ENCODE data around the gene RSKR. TPM values are rescaled to one million over a fixed set of nuclear protein-coding genes. Genes with fewer than 3 reads are reported as not detected.

The RSKR gene
- polyA plus RNA-seq, 2 of the 4 experiments (the other 2 are of a cell fraction) = 5.8 to 18.7 TPM

- TF ChIP-seq REST (IDR thresholded peaks at IDR 0.05) (no peak), BCL3 (IDR thresholded peaks at IDR 0.05) (no peak), RAD21 (conservative IDR thresholded peaks at IDR 0.05 in 1 of 2, IDR thresholded peaks at IDR 0.05 in 1 of 2) (no peak), E2F6 (IDR thresholded peaks at IDR 0.05; ENCODE audit: borderline replicate concordance, low read depth) (no peak), JUN (IDR thresholded peaks at IDR 0.05) (no peak)
- Histone ChIP-seq H3K4me3 (no peak overlapping the region), H3K9me3 (no peaks in the 10 kb centered on the region), H3K27ac (no peak overlapping the region), H3K4me2 (no peak overlapping the region), H3K4me1 (no peaks in the 10 kb centered on the region)
- no peak for FAIRE-seq
- DNase-seq (ENCODE audit: low read depth in 1 of 2, low spot score in 1 of 2) = no peak
- ChIA-PET POLR2A (interaction anchor here (0.5 to 1.7 kb wide), 2 partner anchors 8 to 560 kb away, joined by 3 to 5 read pairs; partner anchors contain the start of gene MYO18A), CTCF (interaction anchor here (0.6 to 3.7 kb wide), 7 partner anchors 11 to 94 kb away, joined by 3 to 13 read pairs (median 3); no protein-coding TSS in a partner anchor)
- no peak for ATAC-seq
- 84% methylated on average over 2 of the region's 2 CpGs for WGBS (ENCODE audit: missing lambda C conversion rate)
Measured at GRCh38 chr17:28620010-28620409, 6.0 kb upstream of the RSKR start.

GRCh38 chr17:28618464-28618863, 4.5 kb upstream of the RSKR start:
- no peak overlapping the region for H3K4me3 ChIP-seq
- no peaks in the 10 kb centered on the region for H3K9me3 ChIP-seq
- H3K27ac ChIP-seq = no peak overlapping the region
- POLR2A ChIA-PET = interaction anchor here (0.9 kb wide), 1 partner anchor 26 kb away, joined by 3 read pairs; the partner anchor contains the start of gene BLTP2
- H3K4me1 ChIP-seq = no peaks in the 10 kb centered on the region
- no peak overlapping the region for H3K4me2 ChIP-seq
- FAIRE-seq (no peak), ATAC-seq (no peak), DNase-seq (ENCODE audit: low read depth in 1 of 2, low spot score in 1 of 2) (no peak)
- CTCF ChIA-PET = interaction anchor here (1.0 to 3.7 kb wide), 7 partner anchors 7 to 28 kb away, joined by 3 to 13 read pairs (median 4); no protein-coding TSS in a partner anchor
- 80% methylated on average over 3 of the region's 3 CpGs for WGBS (ENCODE audit: missing lambda C conversion rate)
- no peak for TF ChIP-seq CBX2 (IDR thresholded peaks at IDR 0.05; ENCODE audit: borderline replicate concordance, low read depth)
- no peak for TF ChIP-seq JUNB (IDR thresholded peaks at IDR 0.05)
- TF ChIP-seq KDM1A (IDR thresholded peaks at IDR 0.05; ENCODE audit: low read depth) = no peak
- TF ChIP-seq FOSB (CRISPR knock-in tag; IDR thresholded peaks at IDR 0.05) = no peak
- TF ChIP-seq TFCP2L1 (CRISPR knock-in tag; IDR thresholded peaks at IDR 0.05) = no peak
- TF ChIP-seq ZNF302 (CRISPR knock-in tag; IDR thresholded peaks at IDR 0.05) = no peak
- TF ChIP-seq HEYL (CRISPR knock-in tag; IDR thresholded peaks at IDR 0.05) = no peak
- TF ChIP-seq MAFK (IDR thresholded peaks at IDR 0.05; ENCODE audit: partially characterized antibody) = no peak
- TF ChIP-seq GATA3 (IDR thresholded peaks at IDR 0.05; ENCODE audit: borderline replicate concordance) = no peak
- TF ChIP-seq MAX (IDR thresholded peaks at IDR 0.05) = no peak
- TF ChIP-seq CHD2 (IDR thresholded peaks at IDR 0.05; ENCODE audit: low read length, partially characterized antibody) = no peak
- TF ChIP-seq HOXA7 (CRISPR knock-in tag; IDR thresholded peaks at IDR 0.05) = no peak
- no peak for TF ChIP-seq RARB (CRISPR knock-in tag; IDR thresholded peaks at IDR 0.05)
- TF ChIP-seq HDAC2 (IDR thresholded peaks at IDR 0.05) = no peak
- no peak for TF ChIP-seq ZSCAN20 (CRISPR knock-in tag; IDR thresholded peaks at IDR 0.05)

Data from A549 (cell line).